ENCODE data around the gene SEL1L3. TPM values are rescaled to one million over a fixed set of nuclear protein-coding genes. Genes with fewer than 3 reads are reported as not detected.

SEL1L3 gene
- total and polyA plus RNA-seq, 4 donors: 3.3 to 13.1 (median 5.7) TPM

- no peak overlapping the region for H3K4me3 ChIP-seq (ENCODE audit: low read depth in 1 of 3, low read length in 3 of 3)
- H3K4me1 ChIP-seq (ENCODE audit: control insufficient read depth in 4 of 4, insufficient read depth in 4 of 4, low read length in 3 of 4): peaks cover 0 to 31% (median 26%) of the 10 kb centered on the region in 4 donors
- no peak overlapping the region for H3K27ac ChIP-seq (ENCODE audit: low read depth in 1 of 2, low read length in 2 of 2)
- WGBS: 98% methylated on average over 5 of the region's 5 CpGs
- TF ChIP-seq, protein P1, sequence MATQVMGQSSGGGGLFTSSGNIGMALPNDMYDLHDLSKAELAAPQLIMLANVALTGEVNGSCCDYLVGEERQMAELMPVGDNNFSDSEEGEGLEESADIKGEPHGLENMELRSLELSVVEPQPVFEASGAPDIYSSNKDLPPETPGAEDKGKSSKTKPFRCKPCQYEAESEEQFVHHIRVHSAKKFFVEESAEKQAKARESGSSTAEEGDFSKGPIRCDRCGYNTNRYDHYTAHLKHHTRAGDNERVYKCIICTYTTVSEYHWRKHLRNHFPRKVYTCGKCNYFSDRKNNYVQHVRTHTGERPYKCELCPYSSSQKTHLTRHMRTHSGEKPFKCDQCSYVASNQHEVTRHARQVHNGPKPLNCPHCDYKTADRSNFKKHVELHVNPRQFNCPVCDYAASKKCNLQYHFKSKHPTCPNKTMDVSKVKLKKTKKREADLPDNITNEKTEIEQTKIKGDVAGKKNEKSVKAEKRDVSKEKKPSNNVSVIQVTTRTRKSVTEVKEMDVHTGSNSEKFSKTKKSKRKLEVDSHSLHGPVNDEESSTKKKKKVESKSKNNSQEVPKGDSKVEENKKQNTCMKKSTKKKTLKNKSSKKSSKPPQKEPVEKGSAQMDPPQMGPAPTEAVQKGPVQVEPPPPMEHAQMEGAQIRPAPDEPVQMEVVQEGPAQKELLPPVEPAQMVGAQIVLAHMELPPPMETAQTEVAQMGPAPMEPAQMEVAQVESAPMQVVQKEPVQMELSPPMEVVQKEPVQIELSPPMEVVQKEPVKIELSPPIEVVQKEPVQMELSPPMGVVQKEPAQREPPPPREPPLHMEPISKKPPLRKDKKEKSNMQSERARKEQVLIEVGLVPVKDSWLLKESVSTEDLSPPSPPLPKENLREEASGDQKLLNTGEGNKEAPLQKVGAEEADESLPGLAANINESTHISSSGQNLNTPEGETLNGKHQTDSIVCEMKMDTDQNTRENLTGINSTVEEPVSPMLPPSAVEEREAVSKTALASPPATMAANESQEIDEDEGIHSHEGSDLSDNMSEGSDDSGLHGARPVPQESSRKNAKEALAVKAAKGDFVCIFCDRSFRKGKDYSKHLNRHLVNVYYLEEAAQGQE (IDR thresholded peaks at IDR 0.05): no peak
- no peak for TF ChIP-seq SP1 (IDR thresholded peaks at IDR 0.05)
- no peak for TF ChIP-seq RAD21 (IDR thresholded peaks at IDR 0.05)
- DNase-seq (ENCODE audit: low spot score): no peak
- H3K9ac ChIP-seq (ENCODE audit: low read depth in 1 of 2, low read length in 2 of 2): no peak overlapping the region
- H3K9me3 ChIP-seq (ENCODE audit: control insufficient read depth in 4 of 4, low read length in 3 of 4): no peaks in the 10 kb centered on the region
- H3K27me3 ChIP-seq (ENCODE audit: control insufficient read depth in 4 of 4, insufficient read depth in 4 of 4, low read length in 3 of 4): no peaks in the 10 kb centered on the region
- no peaks in the 10 kb centered on the region for H3K36me3 ChIP-seq (ENCODE audit: control insufficient read depth in 4 of 4, insufficient read depth in 3 of 4, low read depth in 1 of 4, low read length in 3 of 4)
These were observed 72.8 kb downstream of the SEL1L3 start for GRCh38 chr4:25790024-25790423.

GRCh38 chr4:25788703-25789238, 74.0 kb downstream of the SEL1L3 start:
- Histone ChIP-seq H3K9me3 (ENCODE audit: control insufficient read depth in 4 of 4, low read length in 3 of 4) (no peaks in the 10 kb centered on the region), H3K36me3 (ENCODE audit: control insufficient read depth in 4 of 4, insufficient read depth in 3 of 4, low read depth in 1 of 4, low read length in 3 of 4) (no peaks in the 10 kb centered on the region), H3K27me3 (ENCODE audit: control insufficient read depth in 4 of 4, insufficient read depth in 4 of 4, low read length in 3 of 4) (no peaks in the 10 kb centered on the region), H3K9ac (ENCODE audit: low read depth in 1 of 2, low read length in 2 of 2) (no peak overlapping the region), H3K4me1 (ENCODE audit: control insufficient read depth in 4 of 4, insufficient read depth in 4 of 4, low read length in 3 of 4) (peaks cover 0 to 31% (median 26%) of the 10 kb centered on the region in 4 donors), H3K27ac (ENCODE audit: low read depth in 1 of 2, low read length in 2 of 2) (no peak overlapping the region), H3K4me3 (ENCODE audit: low read depth in 1 of 3, low read length in 3 of 3) (no peak overlapping the region)
- TF ChIP-seq YY1 (IDR thresholded peaks at IDR 0.05) (no peak), HNF4A (conservative IDR thresholded peaks at IDR 0.05) (no peak), RXRA (IDR thresholded peaks at IDR 0.05) (no peak), FOXA1 (IDR thresholded peaks at IDR 0.05) (no peak), SP1 (IDR thresholded peaks at IDR 0.05) (no peak), EGR1 (IDR thresholded peaks at IDR 0.05; ENCODE audit: low read depth in 2 of 2) (no peak), CTCF (IDR thresholded peaks at IDR 0.05; ENCODE audit: low read depth, low read length, missing input control) (no peak), HNF4G (IDR thresholded peaks at IDR 0.05) (no peak), NR2F2 (IDR thresholded peaks at IDR 0.05) (no peak), TAF1 (conservative IDR thresholded peaks at IDR 0.05) (no peak), RAD21 (IDR thresholded peaks at IDR 0.05) (no peak), JUND (IDR thresholded peaks at IDR 0.05) (no peak), FOXA2 (IDR thresholded peaks at IDR 0.05) (no peak)
- TF ChIP-seq, protein P2, sequence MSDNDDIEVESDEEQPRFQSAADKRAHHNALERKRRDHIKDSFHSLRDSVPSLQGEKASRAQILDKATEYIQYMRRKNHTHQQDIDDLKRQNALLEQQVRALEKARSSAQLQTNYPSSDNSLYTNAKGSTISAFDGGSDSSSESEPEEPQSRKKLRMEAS (IDR thresholded peaks at IDR 0.05): no peak
- TF ChIP-seq, protein P3, sequence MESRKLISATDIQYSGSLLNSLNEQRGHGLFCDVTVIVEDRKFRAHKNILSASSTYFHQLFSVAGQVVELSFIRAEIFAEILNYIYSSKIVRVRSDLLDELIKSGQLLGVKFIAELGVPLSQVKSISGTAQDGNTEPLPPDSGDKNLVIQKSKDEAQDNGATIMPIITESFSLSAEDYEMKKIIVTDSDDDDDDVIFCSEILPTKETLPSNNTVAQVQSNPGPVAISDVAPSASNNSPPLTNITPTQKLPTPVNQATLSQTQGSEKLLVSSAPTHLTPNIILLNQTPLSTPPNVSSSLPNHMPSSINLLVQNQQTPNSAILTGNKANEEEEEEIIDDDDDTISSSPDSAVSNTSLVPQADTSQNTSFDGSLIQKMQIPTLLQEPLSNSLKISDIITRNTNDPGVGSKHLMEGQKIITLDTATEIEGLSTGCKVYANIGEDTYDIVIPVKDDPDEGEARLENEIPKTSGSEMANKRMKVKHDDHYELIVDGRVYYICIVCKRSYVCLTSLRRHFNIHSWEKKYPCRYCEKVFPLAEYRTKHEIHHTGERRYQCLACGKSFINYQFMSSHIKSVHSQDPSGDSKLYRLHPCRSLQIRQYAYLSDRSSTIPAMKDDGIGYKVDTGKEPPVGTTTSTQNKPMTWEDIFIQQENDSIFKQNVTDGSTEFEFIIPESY (IDR thresholded peaks at IDR 0.05): no peak
- TF ChIP-seq, protein P1 (IDR thresholded peaks at IDR 0.05): no peak
- 85% methylated on average over 4 of the region's 4 CpGs for WGBS
- DNase-seq (ENCODE audit: low spot score): no peak
